ENCODE results near the gene CUL5. TPM values are rescaled to one million over a fixed set of nuclear protein-coding genes. Genes with fewer than 3 reads are reported as not detected.

The CUL5 gene
- polyA plus RNA-seq, 1 of the 3 experiments (the other 2 are of a cell fraction), result 8.0 TPM

DNA sequence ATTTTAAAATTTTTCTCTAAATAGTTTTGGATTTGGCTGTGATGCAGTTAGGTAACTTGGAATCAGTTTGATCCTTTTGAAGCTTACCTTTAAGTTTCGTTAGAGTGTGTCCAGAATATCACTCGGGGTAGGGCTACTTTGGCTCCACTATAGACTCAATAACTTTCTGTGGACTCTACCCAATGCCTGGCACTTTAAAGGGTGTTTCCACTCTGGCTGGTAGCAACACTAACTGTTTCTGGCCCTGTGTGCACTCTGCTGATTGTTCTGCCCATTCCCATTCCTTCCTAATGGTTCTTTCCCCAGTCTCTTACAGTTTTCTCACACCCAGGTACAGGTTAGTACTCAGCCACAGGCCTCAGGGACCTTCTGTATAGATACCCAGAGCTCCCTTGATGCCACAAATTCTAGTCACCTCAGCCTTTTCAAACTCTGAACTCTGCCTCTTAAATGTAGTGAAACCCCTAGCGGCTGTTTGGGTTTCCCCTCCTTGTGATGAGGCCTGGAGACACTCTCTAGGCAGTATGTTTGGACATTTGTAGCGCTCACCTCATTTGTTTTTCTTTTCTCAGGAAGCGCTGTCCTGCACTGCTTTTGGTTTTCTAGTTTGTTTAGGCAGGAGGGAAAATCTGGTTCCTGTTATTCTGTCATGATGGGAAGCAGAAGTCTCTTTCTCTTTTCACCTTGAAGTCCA lies 16.8 kb downstream of the CUL5 start:
- Histone ChIP-seq H2AFZ (ENCODE audit: low read depth) (no peak overlapping the region), H3K4me2 (no peak overlapping the region), H3K79me2 (ENCODE audit: insufficient read depth) (peaks cover 99% of the 10 kb centered on the region), H3K36me3 (replicated peaks in 1 of 2; ENCODE audit: control insufficient read depth in 1 of 2, insufficient read depth in 2 of 2, low read length in 1 of 2) (peaks cover 0 to 4% of the 10 kb centered on the region in 2 experiments), H4K20me1 (ENCODE audit: insufficient read depth) (peaks cover 75% of the 10 kb centered on the region), H3K9ac (no peak overlapping the region), H3K4me3 (ENCODE audit: low read depth in 2 of 2, low read length in 1 of 2) (no peak overlapping the region), H3K27ac (ENCODE audit: low read depth in 2 of 2, low read length in 1 of 2) (0 out of 4 replicates have a peak overlapping the region, but pooled peaks of 1 of the 2 experiments have one; percentile 7), H3K27me3 (ENCODE audit: insufficient read depth) (no peaks in the 10 kb centered on the region), H3K9me3 (no peaks in the 10 kb centered on the region), H3K9me2 (no peaks in the 10 kb centered on the region), H3F3A (replicated peaks; ENCODE audit: insufficient read depth) (no peaks in the 10 kb centered on the region), H3K4me1 (ENCODE audit: control insufficient read depth in 1 of 2, insufficient read depth in 2 of 2, low read depth in 1 of 2, low read length in 1 of 2) (peaks cover 0 to 4% of the 10 kb centered on the region in 2 experiments; a peak in 2 of 4 replicates)
- WGBS (ENCODE audit: low lambda C conversion rate), result 85% methylated on average over 5 of the region's 5 CpGs
- ChIA-PET CTCF (no interaction called here), POLR2A (no interaction called here)
- TF ChIP-seq, protein P1, sequence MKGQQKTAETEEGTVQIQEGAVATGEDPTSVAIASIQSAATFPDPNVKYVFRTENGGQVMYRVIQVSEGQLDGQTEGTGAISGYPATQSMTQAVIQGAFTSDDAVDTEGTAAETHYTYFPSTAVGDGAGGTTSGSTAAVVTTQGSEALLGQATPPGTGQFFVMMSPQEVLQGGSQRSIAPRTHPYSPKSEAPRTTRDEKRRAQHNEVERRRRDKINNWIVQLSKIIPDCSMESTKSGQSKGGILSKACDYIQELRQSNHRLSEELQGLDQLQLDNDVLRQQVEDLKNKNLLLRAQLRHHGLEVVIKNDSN (IDR thresholded peaks at IDR 0.05; ENCODE audit: borderline replicate concordance, low read depth), result no peak
- no peak for TF ChIP-seq NRF1 (IDR thresholded peaks at IDR 0.05; ENCODE audit: low read depth, low read length)
- TF ChIP-seq ELF1 (IDR thresholded peaks at IDR 0.05), result no peak
- no peak for TF ChIP-seq YY1 (IDR thresholded peaks at IDR 0.05; ENCODE audit: low read depth)
- TF ChIP-seq JUND (IDR thresholded peaks at IDR 0.05), result no peak
- TF ChIP-seq TAF1 (IDR thresholded peaks at IDR 0.05; ENCODE audit: borderline replicate concordance, low read depth, low read length), result no peak
- TF ChIP-seq, protein P2, sequence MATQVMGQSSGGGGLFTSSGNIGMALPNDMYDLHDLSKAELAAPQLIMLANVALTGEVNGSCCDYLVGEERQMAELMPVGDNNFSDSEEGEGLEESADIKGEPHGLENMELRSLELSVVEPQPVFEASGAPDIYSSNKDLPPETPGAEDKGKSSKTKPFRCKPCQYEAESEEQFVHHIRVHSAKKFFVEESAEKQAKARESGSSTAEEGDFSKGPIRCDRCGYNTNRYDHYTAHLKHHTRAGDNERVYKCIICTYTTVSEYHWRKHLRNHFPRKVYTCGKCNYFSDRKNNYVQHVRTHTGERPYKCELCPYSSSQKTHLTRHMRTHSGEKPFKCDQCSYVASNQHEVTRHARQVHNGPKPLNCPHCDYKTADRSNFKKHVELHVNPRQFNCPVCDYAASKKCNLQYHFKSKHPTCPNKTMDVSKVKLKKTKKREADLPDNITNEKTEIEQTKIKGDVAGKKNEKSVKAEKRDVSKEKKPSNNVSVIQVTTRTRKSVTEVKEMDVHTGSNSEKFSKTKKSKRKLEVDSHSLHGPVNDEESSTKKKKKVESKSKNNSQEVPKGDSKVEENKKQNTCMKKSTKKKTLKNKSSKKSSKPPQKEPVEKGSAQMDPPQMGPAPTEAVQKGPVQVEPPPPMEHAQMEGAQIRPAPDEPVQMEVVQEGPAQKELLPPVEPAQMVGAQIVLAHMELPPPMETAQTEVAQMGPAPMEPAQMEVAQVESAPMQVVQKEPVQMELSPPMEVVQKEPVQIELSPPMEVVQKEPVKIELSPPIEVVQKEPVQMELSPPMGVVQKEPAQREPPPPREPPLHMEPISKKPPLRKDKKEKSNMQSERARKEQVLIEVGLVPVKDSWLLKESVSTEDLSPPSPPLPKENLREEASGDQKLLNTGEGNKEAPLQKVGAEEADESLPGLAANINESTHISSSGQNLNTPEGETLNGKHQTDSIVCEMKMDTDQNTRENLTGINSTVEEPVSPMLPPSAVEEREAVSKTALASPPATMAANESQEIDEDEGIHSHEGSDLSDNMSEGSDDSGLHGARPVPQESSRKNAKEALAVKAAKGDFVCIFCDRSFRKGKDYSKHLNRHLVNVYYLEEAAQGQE (IDR thresholded peaks at IDR 0.05; ENCODE audit: low read depth, low read length), result no peak
- TF ChIP-seq MXI1 (IDR thresholded peaks at IDR 0.05; ENCODE audit: low read depth, low read length), result no peak
- TF ChIP-seq TEAD4 (IDR thresholded peaks at IDR 0.05; ENCODE audit: borderline replicate concordance, insufficient read depth), result no peak
- TF ChIP-seq, protein P3, sequence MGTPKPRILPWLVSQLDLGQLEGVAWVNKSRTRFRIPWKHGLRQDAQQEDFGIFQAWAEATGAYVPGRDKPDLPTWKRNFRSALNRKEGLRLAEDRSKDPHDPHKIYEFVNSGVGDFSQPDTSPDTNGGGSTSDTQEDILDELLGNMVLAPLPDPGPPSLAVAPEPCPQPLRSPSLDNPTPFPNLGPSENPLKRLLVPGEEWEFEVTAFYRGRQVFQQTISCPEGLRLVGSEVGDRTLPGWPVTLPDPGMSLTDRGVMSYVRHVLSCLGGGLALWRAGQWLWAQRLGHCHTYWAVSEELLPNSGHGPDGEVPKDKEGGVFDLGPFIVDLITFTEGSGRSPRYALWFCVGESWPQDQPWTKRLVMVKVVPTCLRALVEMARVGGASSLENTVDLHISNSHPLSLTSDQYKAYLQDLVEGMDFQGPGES (IDR thresholded peaks at IDR 0.05; ENCODE audit: low read depth, low read length), result no peak
- TF ChIP-seq EP300 (IDR thresholded peaks at IDR 0.05; ENCODE audit: borderline replicate concordance in 1 of 2, low read depth in 1 of 2, low read length in 1 of 2), result no peak
- TF ChIP-seq MEF2A (IDR thresholded peaks at IDR 0.05; ENCODE audit: borderline replicate concordance, low read depth), result no peak
- TF ChIP-seq SMC3 (IDR thresholded peaks at IDR 0.05; ENCODE audit: low read depth, low read length), result no peak
- no peak for TF ChIP-seq GABPA (IDR thresholded peaks at IDR 0.05; ENCODE audit: low read depth)
- TF ChIP-seq, protein P4, sequence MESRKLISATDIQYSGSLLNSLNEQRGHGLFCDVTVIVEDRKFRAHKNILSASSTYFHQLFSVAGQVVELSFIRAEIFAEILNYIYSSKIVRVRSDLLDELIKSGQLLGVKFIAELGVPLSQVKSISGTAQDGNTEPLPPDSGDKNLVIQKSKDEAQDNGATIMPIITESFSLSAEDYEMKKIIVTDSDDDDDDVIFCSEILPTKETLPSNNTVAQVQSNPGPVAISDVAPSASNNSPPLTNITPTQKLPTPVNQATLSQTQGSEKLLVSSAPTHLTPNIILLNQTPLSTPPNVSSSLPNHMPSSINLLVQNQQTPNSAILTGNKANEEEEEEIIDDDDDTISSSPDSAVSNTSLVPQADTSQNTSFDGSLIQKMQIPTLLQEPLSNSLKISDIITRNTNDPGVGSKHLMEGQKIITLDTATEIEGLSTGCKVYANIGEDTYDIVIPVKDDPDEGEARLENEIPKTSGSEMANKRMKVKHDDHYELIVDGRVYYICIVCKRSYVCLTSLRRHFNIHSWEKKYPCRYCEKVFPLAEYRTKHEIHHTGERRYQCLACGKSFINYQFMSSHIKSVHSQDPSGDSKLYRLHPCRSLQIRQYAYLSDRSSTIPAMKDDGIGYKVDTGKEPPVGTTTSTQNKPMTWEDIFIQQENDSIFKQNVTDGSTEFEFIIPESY (IDR thresholded peaks at IDR 0.05; ENCODE audit: borderline replicate concordance, low read depth), result no peak
- no peak for TF ChIP-seq FOSL2 (IDR thresholded peaks at IDR 0.05; ENCODE audit: borderline replicate concordance, low read depth)
- no peak for DNase-seq
